GM12864 (cell line): ENCODE measurements around the gene TRPM7.

Experiments
- DNase-seq: peaks from one replicate; pipeline ENCODE4 v3.0.0-alpha.2; 2011; ENCODE audit warnings: low read depth
- H3K4me3 ChIP-seq: 2 replicates; pipeline ENCODE4 v1.5.1; 2011; ENCODE audit warnings: mild to moderate bottlenecking, low read depth, low read length, control low read depth
- TF ChIP-seq, protein P1 (sequence below): IDR thresholded peaks from 2 replicates; pipeline ENCODE4 v1.5.1; 2011; ENCODE audit warnings: low read depth, mild to moderate bottlenecking, moderate library complexity, low read length, control low read depth, inconsistent platforms; ENCODE audit errors: missing control alignments

The TRPM7 gene

DNA sequence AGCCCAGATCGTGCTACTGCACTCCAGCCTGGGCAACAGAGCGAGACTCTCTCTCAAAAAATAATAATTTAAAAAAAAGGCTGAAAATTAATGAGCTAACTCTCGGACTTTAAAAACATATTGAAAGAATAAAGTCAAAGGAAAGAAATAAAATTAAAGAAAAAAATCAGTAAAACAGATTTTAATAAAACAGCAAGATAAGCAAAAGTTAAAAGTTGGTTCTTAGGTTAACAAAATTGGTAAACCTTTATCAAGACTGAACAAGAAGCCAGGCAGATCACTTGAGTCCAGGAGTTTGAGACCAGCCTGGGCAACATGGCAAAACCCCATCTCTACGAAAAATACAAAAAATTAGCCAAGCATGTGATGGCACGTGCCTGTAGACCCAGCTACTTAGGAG, 20.7 kb downstream of the TRPM7 start:
- TF ChIP-seq, protein P1, sequence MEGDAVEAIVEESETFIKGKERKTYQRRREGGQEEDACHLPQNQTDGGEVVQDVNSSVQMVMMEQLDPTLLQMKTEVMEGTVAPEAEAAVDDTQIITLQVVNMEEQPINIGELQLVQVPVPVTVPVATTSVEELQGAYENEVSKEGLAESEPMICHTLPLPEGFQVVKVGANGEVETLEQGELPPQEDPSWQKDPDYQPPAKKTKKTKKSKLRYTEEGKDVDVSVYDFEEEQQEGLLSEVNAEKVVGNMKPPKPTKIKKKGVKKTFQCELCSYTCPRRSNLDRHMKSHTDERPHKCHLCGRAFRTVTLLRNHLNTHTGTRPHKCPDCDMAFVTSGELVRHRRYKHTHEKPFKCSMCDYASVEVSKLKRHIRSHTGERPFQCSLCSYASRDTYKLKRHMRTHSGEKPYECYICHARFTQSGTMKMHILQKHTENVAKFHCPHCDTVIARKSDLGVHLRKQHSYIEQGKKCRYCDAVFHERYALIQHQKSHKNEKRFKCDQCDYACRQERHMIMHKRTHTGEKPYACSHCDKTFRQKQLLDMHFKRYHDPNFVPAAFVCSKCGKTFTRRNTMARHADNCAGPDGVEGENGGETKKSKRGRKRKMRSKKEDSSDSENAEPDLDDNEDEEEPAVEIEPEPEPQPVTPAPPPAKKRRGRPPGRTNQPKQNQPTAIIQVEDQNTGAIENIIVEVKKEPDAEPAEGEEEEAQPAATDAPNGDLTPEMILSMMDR = no peak
- H3K4me3 ChIP-seq = no peak overlapping the region

DNA sequence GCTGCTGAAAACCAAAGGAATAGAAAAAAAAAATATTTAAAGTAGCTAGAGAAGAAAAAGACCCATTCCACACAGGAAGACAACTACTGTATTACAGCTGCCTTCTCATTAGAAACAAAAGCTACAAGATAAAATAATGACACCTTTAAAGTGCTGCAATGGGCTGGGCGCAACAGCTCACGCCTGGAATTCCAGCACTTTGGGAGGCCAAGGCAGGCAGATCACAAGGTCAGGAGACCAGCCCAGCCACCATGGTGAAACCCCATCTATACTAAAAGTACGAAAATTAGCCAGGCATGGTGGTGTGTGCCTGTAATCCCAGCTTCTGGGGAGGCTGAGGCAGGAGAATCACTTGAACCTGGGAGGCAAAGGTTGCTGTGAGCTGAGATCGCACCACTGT, 31.0 kb downstream of the TRPM7 start:
- TF ChIP-seq, protein P1 = no peak
- no peak for DNase-seq
- H3K4me3 ChIP-seq = no peak overlapping the region

More for the DNA sequence above, 20.7 kb downstream of the TRPM7 start:
- DNase-seq = no peak

DNA sequence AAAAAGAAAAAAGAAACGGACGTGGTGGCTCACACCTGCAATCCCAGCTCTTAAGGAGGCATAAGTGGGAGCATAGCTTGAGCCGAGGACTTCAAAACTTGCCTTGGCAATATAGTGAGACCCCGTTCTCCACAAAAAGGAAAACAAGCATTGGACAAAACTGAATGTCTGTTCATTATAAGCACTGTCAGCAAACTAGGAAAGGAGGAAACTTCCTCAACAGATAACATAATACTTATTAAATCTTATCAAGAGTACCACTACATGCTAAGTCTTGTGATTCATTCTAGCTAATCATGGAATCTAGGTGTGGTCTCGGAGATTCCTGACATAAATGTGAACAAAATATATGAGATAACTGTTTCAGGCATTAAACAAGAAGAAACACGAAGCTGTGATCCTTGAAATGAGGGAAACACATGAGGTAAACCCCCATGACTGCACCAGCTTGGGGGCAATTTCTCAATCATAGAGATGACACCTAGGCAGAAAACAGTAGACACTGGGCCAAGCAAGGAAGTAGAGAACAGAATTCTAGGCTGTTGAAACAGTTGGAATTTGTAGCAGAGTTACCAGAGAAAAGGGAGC, 33.3 kb downstream of the TRPM7 start:
- no peak overlapping the region for H3K4me3 ChIP-seq
- TF ChIP-seq, protein P1 = no peak
- no peak for DNase-seq

DNA sequence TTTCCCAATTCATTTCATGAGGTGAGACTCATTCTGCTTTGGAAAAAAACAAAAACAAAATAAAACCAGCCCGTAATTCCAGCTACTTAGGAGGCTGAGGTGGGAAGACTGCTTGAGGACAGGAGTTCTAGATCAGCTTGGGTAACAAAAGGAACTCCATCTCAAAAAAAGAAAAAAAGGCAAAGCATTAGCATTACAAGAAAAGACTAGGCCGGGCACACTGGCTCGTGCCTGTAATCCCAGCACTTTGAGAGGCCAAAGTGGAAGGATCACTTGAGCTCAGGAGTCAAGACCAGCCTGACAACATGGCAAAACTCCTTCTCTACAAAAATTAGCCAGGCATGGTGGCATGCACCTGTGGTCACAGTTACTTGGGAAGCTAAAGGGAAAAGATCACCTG, 33.9 kb downstream of the TRPM7 start:
- H3K4me3 ChIP-seq = no peak overlapping the region
- no peak for DNase-seq
- TF ChIP-seq, protein P1 = no peak

DNA sequence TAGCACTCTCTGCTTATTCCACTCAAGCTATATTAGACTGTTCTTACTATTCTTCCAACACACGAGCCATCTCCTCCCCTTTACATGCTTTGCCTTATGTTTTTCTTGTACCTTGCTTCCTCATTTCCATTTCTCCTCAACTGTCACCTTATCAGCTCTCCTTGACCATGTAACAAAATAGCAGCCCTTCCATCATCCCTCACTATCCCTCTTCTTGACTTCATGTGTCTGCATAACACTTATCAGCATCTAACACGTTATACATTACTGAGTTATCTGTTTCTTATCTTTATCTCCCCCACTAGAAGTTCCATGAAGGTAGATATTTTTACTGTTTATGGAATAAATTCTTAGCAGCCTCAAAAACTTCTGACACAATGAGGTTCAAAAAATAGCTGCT, 45.3 kb downstream of the TRPM7 start:
- no peak overlapping the region for H3K4me3 ChIP-seq
- no peak for DNase-seq
- TF ChIP-seq, protein P1 = no peak

DNA sequence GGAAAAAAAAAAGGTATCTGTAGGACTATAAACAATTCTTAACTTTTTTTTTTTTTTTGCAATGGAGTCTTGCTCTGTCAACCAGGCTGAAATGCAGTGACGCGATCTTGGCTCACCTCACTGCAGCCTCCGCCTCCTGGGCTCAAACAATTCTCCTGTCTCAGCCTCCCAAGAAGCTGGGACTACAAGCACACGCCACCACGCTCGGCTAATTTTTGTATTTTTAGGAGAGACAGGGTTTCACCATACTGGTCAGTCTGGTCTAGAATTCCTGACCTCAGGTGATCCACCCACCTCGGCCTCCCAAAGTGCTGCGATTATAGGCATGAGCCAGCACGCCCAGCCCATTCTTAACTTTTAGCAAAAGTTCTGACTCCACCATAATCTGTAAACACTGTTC, 50.5 kb downstream of the TRPM7 start:
- TF ChIP-seq, protein P1 = no peak
- no peak for DNase-seq
- H3K4me3 ChIP-seq = no peak overlapping the region

DNA sequence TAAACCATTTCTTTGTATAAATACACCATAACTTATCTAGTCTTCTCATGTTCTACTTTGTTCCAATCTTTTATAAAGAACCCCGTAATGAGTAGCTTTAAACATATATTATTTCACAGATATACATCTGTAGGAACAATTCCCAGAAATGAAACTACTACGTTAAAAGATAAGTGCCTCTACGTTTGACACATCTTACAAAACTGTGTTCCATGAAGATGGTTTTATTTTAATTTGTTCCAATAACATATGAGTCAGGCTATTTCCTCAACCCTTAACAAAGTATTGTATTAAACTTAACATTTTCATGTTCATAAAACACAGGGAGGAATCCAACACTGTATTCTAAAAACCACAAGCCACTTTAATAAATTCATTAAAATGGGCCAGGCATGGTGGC, 52.9 kb downstream of the TRPM7 start:
- H3K4me3 ChIP-seq = no peak overlapping the region
- TF ChIP-seq, protein P1 = no peak
- DNase-seq = no peak
